GM19193 (cell line): ENCODE measurements around the gene GNG12.

Experiments used
- POLR2A ChIP-seq: IDR thresholded peaks from 4 replicates; pipeline ENCODE4 v1.6.1; 2011; ENCODE audit not compliant: insufficient read depth, insufficient read length; ENCODE audit errors: extremely low read depth

Gene GNG12

GRCh38 chr1:67687649-67688048 is 145.6 kb downstream of the GNG12 start:
- no peak for TF ChIP-seq POLR2A

GRCh38 chr1:67687198-67687545 is 146.1 kb downstream of the GNG12 start:
- no peak for TF ChIP-seq POLR2A

- no peak for TF ChIP-seq POLR2A
Observed at GRCh38 chr1:67686267-67687197, 146.7 kb downstream of the GNG12 start.

GRCh38 chr1:67685558-67686266 is 147.6 kb downstream of the GNG12 start:
- no peak for TF ChIP-seq POLR2A

- TF ChIP-seq POLR2A: peak; percentile 100
Observed at GRCh38 chr1:67685067-67685557, 148.2 kb downstream of the GNG12 start, which contains the start of gene GADD45A. GADD45A (plus strand) TSS chr1:67685201; CDS start chr1:67685495, 294 bp downstream.

- TF ChIP-seq POLR2A: no peak
Observed at GRCh38 chr1:67684526-67685066, 148.7 kb downstream of the GNG12 start.

- TF ChIP-seq POLR2A: no peak
Observed at GRCh38 chr1:67683766-67684525, 149.3 kb downstream of the GNG12 start.

- TF ChIP-seq POLR2A: no peak
Observed at GRCh38 chr1:67683316-67683715, 150.0 kb downstream of the GNG12 start.

- no peak for TF ChIP-seq POLR2A
Observed at GRCh38 chr1:67682659-67683197, 150.5 kb downstream of the GNG12 start.

- no peak for TF ChIP-seq POLR2A
Observed at GRCh38 chr1:67680486-67680885, 152.8 kb downstream of the GNG12 start.

GRCh38 chr1:67679691-67680090 is 153.6 kb downstream of the GNG12 start:
- no peak for TF ChIP-seq POLR2A

GRCh38 chr1:67677930-67678329 is 155.3 kb downstream of the GNG12 start:
- TF ChIP-seq POLR2A: no peak

GRCh38 chr1:67677408-67677807 is 155.9 kb downstream of the GNG12 start:
- TF ChIP-seq POLR2A: no peak

- no peak for TF ChIP-seq POLR2A
Observed at GRCh38 chr1:67676946-67677345, 156.3 kb downstream of the GNG12 start.
